ENCODE results near the gene PTPRD.

GRCh38 chr9:9612755-9613154, 1000.0 kb downstream of the PTPRD start:
- TF ChIP-seq, protein P1, sequence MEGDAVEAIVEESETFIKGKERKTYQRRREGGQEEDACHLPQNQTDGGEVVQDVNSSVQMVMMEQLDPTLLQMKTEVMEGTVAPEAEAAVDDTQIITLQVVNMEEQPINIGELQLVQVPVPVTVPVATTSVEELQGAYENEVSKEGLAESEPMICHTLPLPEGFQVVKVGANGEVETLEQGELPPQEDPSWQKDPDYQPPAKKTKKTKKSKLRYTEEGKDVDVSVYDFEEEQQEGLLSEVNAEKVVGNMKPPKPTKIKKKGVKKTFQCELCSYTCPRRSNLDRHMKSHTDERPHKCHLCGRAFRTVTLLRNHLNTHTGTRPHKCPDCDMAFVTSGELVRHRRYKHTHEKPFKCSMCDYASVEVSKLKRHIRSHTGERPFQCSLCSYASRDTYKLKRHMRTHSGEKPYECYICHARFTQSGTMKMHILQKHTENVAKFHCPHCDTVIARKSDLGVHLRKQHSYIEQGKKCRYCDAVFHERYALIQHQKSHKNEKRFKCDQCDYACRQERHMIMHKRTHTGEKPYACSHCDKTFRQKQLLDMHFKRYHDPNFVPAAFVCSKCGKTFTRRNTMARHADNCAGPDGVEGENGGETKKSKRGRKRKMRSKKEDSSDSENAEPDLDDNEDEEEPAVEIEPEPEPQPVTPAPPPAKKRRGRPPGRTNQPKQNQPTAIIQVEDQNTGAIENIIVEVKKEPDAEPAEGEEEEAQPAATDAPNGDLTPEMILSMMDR (conservative IDR thresholded peaks at IDR 0.05; ENCODE audit: low read depth, low read length), result no peak
- TF ChIP-seq EZH2 (IDR thresholded peaks at IDR 0.05; ENCODE audit: borderline replicate concordance, low read depth, low read length, poor library complexity, severe bottlenecking), result no peak
